ENCODE measurements around the gene CCBE1.
"Not testable (repeated sequence)": the region's sequence is repeated elsewhere in the genome, so short reads cannot be mapped to it uniquely, and the experiment has no call there.

Gene CCBE1

DNA sequence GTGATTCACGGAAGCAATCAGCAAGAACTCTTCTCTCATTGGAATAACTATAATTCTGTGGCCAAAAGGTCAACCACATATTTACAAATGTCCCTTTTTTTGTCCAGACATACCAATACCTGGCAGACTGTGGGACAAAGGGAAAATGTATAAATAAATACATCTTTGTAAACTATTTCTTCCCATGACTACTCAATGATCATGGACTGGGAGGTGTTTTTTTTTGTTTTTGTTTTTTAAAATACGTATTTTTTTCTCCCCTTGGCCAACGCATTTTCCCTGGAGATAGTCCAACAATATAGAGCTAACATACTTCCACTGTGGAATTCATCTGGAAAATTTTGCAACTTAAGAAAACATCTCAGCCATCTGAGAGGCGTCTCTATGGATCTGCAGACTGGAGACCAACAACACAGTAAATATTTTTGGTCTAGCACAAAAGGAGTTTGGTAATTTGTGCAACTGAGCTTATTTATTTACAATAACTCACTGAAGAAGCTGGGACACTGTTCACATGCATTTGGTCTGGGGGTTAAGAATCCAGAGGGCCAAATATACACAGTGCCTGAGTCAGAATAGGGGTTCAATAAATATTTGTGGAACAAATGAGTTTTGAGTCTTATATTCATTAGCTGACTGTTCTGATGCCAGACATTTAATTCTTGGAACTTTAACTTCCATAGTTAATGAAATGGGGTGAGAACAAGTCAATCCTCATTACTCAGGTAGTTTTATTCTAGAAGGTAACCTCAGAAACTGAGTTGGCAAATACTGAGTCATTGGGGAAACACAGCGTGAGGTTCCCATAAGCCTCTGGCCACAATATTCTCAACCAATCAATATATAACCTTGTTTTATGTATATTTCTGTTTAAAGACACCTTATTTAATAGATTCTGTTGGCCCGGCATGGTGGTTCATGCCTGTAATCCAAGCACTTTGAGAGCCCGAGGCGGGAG lies 36.2 kb downstream of the CCBE1 start:
- Mint-ChIP-seq H3K36me3 (ENCODE audit: low read depth) (no peaks in the 10 kb centered on the region), H3K9me3 (no peaks in the 10 kb centered on the region), H3K4me3 (no peak overlapping the region), H3K27me3 (ENCODE audit: low read depth) (no peaks in the 10 kb centered on the region), H3K4me1 (ENCODE audit: low read depth) (no peaks in the 10 kb centered on the region), H3K27ac (no peak overlapping the region)

DNA sequence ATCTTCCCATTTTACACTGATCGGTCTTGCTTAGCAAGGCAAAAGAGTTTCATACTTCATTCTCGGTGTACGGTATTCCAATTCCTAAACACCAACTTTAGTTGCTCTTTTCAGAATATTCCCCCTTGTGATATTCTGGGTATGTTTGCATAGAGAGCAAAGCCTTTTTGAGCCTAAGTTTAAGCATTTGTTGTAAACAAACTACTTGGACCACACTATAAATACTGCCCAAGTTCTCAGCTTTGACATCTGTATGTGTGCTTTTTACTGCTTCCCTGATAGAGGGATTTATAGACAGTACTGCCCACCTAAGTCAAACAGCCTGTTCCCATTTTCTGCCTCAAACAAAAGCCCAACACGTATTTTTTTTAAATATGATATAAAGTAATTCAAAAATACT lies 36.9 kb downstream of the CCBE1 start:
- Mint-ChIP-seq H3K27ac (no peak overlapping the region), H3K27me3 (ENCODE audit: low read depth) (no peaks in the 10 kb centered on the region), H3K9me3 (no peaks in the 10 kb centered on the region), H3K36me3 (ENCODE audit: low read depth) (no peaks in the 10 kb centered on the region), H3K4me1 (ENCODE audit: low read depth) (no peaks in the 10 kb centered on the region), H3K4me3 (no peak overlapping the region)

DNA sequence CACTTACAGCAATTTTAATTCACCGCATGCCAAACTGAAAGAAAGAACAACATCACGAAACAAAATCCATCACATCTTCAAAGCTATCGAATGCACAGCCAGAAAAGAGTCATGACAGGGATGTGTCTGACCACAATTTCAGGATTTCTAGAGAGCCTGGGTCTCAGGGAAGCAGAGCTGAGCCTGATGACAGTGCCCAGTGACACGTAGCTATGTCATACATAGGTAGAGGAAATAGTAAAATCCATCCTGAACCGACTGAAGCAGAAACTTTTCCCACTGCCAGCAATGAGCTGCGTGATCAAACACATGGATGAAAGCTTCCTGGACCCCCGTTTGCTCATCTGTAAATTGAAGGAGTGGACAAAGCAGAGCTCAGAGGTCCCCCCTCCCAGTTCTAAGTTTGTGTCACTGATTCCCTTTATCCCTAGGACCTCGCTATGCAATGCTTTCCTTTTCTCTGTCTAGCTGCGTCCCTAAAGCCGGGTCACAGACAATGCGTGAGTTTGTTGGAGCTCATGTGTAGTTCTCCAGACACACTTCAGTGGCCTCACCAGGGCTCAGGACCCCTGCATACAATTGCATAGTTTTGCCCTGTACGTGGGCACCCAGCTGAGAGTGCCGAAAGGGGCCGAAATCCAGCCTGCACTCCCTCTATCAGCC lies 37.6 kb downstream of the CCBE1 start:
- H3K4me3 Mint-ChIP-seq = no peak overlapping the region
- no peak overlapping the region for H3K27ac Mint-ChIP-seq
- no peaks in the 10 kb centered on the region for H3K4me1 Mint-ChIP-seq (ENCODE audit: low read depth)
- no peaks in the 10 kb centered on the region for H3K27me3 Mint-ChIP-seq (ENCODE audit: low read depth)
- H3K36me3 Mint-ChIP-seq (ENCODE audit: low read depth) = no peaks in the 10 kb centered on the region
- H3K9me3 Mint-ChIP-seq = no peaks in the 10 kb centered on the region

DNA sequence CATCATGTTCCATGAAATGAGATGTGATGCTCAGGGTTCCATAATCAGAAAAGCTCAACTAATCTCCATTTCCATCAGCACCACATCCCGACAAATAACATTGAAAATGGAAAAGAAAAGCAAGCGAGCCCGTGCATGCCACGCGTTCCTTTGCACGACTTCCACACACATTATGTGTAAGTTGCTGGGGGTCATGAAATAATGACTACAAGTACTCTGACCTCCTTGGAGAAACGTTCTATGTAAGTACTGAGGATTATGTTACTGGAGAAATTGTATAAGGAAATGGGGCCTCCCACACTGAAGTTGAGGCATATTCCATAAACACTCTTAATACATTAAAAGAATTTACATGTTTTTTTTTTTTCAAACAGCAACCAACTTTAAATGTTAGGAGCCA lies 38.3 kb downstream of the CCBE1 start:
- Mint-ChIP-seq H3K4me1 (ENCODE audit: low read depth) (no peaks in the 10 kb centered on the region), H3K9me3 (no peaks in the 10 kb centered on the region), H3K36me3 (ENCODE audit: low read depth) (no peaks in the 10 kb centered on the region), H3K4me3 (no peak overlapping the region), H3K27ac (no peak overlapping the region), H3K27me3 (ENCODE audit: low read depth) (no peaks in the 10 kb centered on the region)

DNA sequence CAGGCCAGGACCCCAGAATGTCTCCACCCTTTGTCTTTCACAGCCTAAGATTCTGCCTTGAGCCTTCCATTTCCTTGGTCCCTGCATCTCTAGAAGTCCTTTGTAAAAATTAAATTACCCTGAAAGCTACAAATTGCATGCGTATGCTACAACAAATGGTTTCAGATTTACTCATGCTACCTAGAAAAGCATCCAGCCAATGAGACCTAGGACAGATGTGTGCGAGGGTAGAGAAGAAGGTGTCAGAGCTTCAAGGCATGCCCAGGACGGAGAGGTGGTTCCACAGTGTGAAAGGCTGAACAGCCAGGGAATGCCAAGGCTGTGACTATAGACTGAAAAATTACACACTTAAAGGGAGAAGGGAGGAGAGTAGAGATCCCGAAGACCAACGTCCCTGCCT lies 40.2 kb downstream of the CCBE1 start:
- no peaks in the 10 kb centered on the region for H3K27me3 Mint-ChIP-seq (ENCODE audit: low read depth)
- no peaks in the 10 kb centered on the region for H3K36me3 Mint-ChIP-seq (ENCODE audit: low read depth)
- no peak overlapping the region for H3K27ac Mint-ChIP-seq
- H3K4me1 Mint-ChIP-seq (ENCODE audit: low read depth) = no peaks in the 10 kb centered on the region
- no peak overlapping the region for H3K4me3 Mint-ChIP-seq
- H3K9me3 Mint-ChIP-seq = no peaks in the 10 kb centered on the region

DNA sequence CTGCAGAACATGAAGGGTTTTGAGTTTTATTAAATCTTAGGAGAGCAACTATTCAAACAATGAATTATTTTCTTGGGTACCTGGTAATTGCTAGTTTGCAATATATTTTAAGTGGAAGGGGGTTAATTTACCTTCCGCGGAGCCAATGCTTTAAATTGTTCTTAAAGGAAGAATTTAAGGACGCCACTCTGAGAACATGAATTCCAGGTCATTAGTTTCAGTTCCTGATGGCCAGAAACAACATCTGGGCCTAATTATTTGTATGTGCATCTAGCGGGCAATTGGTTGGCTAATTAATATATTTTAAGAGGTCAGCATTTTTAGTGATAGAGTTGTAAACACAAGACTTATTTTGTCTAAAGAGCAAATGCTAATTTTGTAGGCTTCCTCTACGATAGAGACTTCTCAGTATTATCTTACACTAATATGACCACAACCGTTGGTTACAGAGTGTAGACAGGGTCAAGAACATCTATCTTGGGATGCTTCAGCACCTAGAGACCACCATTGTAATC lies 40.8 kb downstream of the CCBE1 start:
- Mint-ChIP-seq H3K27ac (no peak overlapping the region), H3K4me1 (ENCODE audit: low read depth) (no peaks in the 10 kb centered on the region), H3K27me3 (ENCODE audit: low read depth) (no peaks in the 10 kb centered on the region), H3K9me3 (no peaks in the 10 kb centered on the region), H3K36me3 (ENCODE audit: low read depth) (no peaks in the 10 kb centered on the region), H3K4me3 (no peak overlapping the region)

DNA sequence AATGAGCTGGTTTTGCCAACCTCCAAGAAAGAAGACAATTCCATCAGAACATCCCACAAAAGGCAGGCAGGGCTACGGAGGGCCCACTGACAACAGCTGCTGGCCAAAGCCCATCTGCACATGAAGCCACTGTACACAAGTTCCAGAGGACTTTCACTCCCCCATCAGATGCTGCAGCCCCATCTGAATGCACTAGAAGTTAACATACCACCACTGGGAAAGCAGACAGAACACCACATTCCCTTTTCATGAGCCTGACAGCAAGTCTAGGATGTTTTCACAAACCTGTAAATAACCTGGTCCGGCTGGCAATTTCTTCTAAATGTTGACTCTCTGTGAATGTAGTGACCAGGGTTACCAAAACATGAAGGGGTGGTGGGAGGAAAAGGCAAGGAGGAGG lies 41.5 kb downstream of the CCBE1 start:
- Mint-ChIP-seq H3K4me1 (ENCODE audit: low read depth) (no peaks in the 10 kb centered on the region), H3K9me3 (no peaks in the 10 kb centered on the region), H3K27ac (no peak overlapping the region), H3K36me3 (ENCODE audit: low read depth) (no peaks in the 10 kb centered on the region), H3K27me3 (ENCODE audit: low read depth) (no peaks in the 10 kb centered on the region), H3K4me3 (no peak overlapping the region)

DNA sequence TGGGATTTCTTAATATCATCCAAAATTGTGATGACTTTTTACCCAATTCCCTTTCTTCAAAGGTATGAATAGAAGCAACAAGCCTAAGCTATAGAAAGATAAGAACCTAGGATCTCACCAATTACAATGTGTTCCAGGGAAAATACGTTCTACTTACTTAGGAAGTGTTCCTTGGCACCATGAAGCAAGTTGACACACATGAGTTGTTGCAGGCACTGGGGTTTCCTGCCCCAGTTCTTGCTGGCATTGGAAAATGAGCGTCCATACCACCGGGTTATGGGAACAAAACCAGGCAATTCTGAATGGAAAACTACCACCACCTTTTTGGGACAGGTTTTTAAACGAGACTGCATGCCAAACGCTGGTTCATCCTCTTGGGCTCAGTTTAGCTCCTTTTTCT lies 46.2 kb downstream of the CCBE1 start:
- H3K36me3 Mint-ChIP-seq (ENCODE audit: low read depth) = no peaks in the 10 kb centered on the region
- no peak overlapping the region for H3K4me3 Mint-ChIP-seq
- no peaks in the 10 kb centered on the region for H3K4me1 Mint-ChIP-seq (ENCODE audit: low read depth)
- no peaks in the 10 kb centered on the region for H3K27me3 Mint-ChIP-seq (ENCODE audit: low read depth)
- no peaks in the 10 kb centered on the region for H3K9me3 Mint-ChIP-seq
- no peak overlapping the region for H3K27ac Mint-ChIP-seq

DNA sequence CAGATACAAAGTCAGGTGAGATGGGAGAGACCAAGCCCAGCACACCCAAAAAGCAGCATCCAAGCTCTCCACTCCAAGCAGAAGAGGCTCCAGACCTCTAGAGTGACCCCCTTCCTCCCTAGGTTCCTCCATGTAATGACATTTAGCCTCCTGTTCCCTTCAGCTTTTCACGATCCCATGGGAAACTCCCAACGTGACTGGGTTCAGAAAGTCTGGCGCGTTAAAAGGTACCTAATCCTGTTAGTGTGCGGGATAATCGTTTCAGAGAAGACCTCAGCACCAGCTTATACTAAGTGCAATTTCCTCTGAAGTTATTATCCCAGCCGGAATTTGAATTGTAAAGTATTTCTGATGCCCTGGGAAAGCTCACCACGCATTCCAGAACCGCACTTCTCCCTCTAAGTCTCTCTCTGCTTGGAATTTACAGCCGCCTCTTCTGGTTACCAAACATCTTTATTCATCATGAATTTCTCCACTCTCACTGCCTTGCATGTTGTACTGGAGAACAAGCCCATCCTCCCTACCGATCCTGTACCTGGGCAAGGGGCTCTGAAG lies 46.9 kb downstream of the CCBE1 start:
- no peaks in the 10 kb centered on the region for H3K36me3 Mint-ChIP-seq (ENCODE audit: low read depth)

DNA sequence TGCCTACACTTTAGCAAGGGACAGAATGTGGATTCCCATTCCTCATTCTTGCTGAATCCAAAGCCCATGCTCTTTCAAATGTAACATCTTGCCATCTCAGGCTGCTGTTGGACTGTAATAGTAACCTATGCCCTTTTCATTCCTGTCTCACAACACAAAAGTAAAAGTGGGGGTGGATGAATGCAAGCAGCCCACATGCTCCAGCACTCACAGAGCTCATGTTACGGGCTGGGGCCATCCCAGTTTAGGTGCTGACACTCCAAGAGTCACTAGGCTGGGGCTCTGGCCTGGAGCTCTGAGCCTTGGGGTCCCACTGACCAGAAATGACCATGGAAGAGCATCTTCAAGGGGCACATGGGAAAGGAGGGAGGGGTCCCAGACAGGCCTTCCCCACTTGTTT lies 47.6 kb downstream of the CCBE1 start:
- Mint-ChIP-seq H3K4me3 (no peak overlapping the region), H3K27me3 (ENCODE audit: low read depth) (no peaks in the 10 kb centered on the region), H3K9me3 (no peaks in the 10 kb centered on the region), H3K27ac (no peak overlapping the region), H3K36me3 (ENCODE audit: low read depth) (no peaks in the 10 kb centered on the region), H3K4me1 (ENCODE audit: low read depth) (no peaks in the 10 kb centered on the region)

More for the DNA sequence above, 46.9 kb downstream of the CCBE1 start:
- H3K4me3 Mint-ChIP-seq = no peak overlapping the region
- no peaks in the 10 kb centered on the region for H3K9me3 Mint-ChIP-seq
- no peak overlapping the region for H3K27ac Mint-ChIP-seq
- H3K4me1 Mint-ChIP-seq (ENCODE audit: low read depth) = no peaks in the 10 kb centered on the region
- H3K27me3 Mint-ChIP-seq (ENCODE audit: low read depth) = no peaks in the 10 kb centered on the region

DNA sequence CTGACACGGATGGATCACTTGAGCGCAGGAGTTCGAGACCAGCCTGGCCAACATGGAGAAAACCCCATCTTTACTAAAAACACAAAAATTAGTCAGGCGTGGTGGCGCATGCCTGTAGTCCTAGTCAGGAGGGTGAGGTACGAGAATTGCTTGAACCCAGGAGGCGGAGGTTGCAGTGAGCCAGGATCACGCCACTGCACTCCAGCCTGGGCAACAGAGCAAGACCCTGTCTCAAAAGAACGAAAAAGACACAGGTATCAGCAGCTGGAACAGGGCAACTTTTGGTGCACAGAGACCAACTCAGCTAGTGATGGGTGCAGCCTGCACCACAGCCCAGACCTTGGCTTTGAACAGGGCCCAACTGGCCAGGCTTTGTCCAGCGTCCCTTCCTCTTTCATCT lies 48.8 kb downstream of the CCBE1 start:
- not testable (repeated sequence) for H3K27me3 Mint-ChIP-seq (ENCODE audit: low read depth); H3K4me3 Mint-ChIP-seq; H3K27ac Mint-ChIP-seq; H3K9me3 Mint-ChIP-seq; H3K4me1 Mint-ChIP-seq (ENCODE audit: low read depth); H3K36me3 Mint-ChIP-seq (ENCODE audit: low read depth)

DNA sequence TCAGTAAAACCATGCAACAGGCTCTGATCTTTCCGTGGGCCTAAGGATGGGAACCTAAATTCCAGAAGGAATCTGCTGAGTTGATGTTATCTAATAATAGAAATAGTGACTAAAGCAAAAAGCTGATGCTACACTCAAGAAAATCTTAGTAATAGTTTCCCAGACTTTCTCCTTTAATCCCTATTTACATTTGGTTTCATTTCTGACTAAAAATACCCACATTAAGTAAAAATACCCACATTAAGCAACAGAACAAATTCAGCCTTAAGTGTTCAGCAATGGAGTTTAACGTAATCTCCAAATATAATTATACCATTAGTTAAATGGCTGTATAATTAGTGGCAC lies 50.3 kb downstream of the CCBE1 start:
- Mint-ChIP-seq H3K4me3 (no peak overlapping the region), H3K4me1 (ENCODE audit: low read depth) (no peaks in the 10 kb centered on the region), H3K27me3 (ENCODE audit: low read depth) (no peaks in the 10 kb centered on the region), H3K9me3 (no peaks in the 10 kb centered on the region), H3K36me3 (ENCODE audit: low read depth) (no peaks in the 10 kb centered on the region), H3K27ac (no peak overlapping the region)

DNA sequence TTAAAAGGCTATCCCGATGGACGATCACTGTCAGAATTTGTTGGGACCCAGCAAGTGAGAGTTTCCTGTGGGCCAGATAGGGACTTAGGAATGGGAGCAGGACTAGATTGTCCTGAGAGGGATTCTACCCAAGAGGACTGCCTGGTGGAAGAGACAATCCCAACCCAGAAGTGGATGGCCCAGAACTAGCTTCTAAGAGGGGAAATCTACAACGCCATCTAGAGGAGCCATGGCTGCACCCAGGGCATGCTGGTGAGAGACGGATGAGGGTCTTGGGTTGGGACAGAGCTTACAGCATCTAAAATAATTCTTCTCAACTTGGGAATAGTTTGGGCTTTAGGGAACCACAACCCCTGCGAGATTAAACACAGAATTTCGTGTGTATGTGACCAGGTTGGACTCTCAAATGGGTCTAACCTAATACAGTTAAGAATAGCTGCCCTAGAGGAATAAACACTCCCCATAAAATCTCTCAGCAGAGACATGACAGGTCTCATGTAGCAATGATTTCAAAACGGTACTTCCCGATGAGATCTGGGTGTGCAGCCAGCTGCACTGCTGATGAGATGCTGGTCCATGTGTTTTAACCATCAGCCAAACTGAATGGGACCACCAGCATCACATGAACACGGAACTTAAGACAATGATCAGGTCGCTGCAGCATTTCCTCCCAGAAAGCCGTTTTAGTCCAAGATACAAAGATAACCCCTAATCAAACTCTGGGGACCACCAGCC lies 50.8 kb downstream of the CCBE1 start:
- no peaks in the 10 kb centered on the region for H3K4me1 Mint-ChIP-seq (ENCODE audit: low read depth)
- H3K36me3 Mint-ChIP-seq (ENCODE audit: low read depth) = no peaks in the 10 kb centered on the region
- no peaks in the 10 kb centered on the region for H3K9me3 Mint-ChIP-seq
- no peaks in the 10 kb centered on the region for H3K27me3 Mint-ChIP-seq (ENCODE audit: low read depth)
- no peak overlapping the region for H3K4me3 Mint-ChIP-seq
- no peak overlapping the region for H3K27ac Mint-ChIP-seq

DNA sequence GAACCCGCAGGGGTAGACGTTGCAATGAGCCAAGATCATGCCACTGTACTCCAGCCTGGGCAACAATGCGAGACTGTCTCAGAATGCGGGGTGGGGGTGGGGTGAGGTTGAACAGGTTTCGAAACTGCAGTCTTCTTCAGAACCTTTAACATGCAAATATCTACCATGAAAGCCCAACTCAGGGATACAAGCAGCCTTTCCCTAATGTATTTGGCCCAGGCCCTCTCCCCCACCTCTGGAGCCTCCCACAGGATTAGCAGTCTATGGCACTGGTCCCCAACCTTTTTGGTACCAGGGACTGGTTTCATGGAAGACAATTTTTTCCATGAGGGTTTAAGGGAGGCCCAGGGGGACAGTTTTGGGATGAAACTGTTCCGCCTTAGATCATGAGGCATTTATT lies 53.5 kb downstream of the CCBE1 start:
- no peaks in the 10 kb centered on the region for H3K27me3 Mint-ChIP-seq (ENCODE audit: low read depth)
- H3K27ac Mint-ChIP-seq = no peak overlapping the region
- H3K4me1 Mint-ChIP-seq (ENCODE audit: low read depth) = no peaks in the 10 kb centered on the region
- no peaks in the 10 kb centered on the region for H3K36me3 Mint-ChIP-seq (ENCODE audit: low read depth)
- H3K4me3 Mint-ChIP-seq = no peak overlapping the region
- H3K9me3 Mint-ChIP-seq = no peaks in the 10 kb centered on the region

All from T-helper 1 cell treated with Interleukin-12 subunit alpha and Interleukin-12 subunit beta and Interleukin-4 antibody, amounts not matched to agents 30 μg/mL and 1 μg/mL, for 36 hours (primary cell).